Fibroblast of mammary gland (primary cell): ENCODE measurements around the gene SGTA.

Source experiments
- DNase-seq: peaks from one replicate; pipeline ENCODE4 v3.0.0-alpha.2; 2010; ENCODE audit warnings: low read depth
- H3K4me3 ChIP-seq: 2 replicates; pipeline ENCODE4 v1.5.1; 2011; ENCODE audit warnings: low read depth, mild to moderate bottlenecking, low read length, moderate library complexity; ENCODE audit not compliant: control insufficient read depth
- TF ChIP-seq, protein P1 (sequence below): conservative IDR thresholded peaks from 2 replicates; pipeline ENCODE4 v1.5.1; 2011; ENCODE audit warnings: low read depth, low read length, inconsistent platforms; ENCODE audit not compliant: control insufficient read depth, insufficient read depth

The SGTA gene

GRCh38 chr19:2798733-2799132, 15.7 kb upstream of the SGTA start:
- DNase-seq, result peak; percentile 23
- H3K4me3 ChIP-seq, result no peak overlapping the region
- TF ChIP-seq, protein P1, sequence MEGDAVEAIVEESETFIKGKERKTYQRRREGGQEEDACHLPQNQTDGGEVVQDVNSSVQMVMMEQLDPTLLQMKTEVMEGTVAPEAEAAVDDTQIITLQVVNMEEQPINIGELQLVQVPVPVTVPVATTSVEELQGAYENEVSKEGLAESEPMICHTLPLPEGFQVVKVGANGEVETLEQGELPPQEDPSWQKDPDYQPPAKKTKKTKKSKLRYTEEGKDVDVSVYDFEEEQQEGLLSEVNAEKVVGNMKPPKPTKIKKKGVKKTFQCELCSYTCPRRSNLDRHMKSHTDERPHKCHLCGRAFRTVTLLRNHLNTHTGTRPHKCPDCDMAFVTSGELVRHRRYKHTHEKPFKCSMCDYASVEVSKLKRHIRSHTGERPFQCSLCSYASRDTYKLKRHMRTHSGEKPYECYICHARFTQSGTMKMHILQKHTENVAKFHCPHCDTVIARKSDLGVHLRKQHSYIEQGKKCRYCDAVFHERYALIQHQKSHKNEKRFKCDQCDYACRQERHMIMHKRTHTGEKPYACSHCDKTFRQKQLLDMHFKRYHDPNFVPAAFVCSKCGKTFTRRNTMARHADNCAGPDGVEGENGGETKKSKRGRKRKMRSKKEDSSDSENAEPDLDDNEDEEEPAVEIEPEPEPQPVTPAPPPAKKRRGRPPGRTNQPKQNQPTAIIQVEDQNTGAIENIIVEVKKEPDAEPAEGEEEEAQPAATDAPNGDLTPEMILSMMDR, result no peak

DNA sequence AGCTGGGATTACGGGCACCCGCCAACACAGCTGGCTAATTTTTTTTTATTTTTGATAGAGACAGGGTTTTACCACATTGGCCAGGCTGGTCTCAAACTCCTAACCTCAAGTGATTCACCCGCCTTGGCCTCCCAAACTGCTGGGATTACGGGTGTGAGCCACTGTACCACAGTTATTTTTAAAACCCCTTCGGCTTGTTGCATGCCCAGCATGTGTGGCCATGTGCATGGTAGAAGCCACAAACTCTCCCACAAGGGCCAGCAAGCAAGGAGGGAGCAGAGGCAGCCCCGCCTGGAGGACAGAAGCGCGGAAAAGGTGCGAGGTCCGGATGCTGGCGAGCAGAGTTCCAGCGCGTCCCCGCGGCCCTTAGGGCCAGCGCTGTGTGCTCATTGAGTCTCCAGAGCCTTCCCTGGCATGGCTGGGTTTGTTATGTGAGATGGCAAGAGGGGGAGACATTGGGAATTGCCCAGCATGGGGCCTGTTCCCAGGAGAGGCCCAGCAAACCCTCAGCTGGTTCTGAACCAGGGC, 15.1 kb upstream of the SGTA start:
- no peak overlapping the region for H3K4me3 ChIP-seq
- TF ChIP-seq, protein P1, result no peak
- DNase-seq, result no peak

DNA sequence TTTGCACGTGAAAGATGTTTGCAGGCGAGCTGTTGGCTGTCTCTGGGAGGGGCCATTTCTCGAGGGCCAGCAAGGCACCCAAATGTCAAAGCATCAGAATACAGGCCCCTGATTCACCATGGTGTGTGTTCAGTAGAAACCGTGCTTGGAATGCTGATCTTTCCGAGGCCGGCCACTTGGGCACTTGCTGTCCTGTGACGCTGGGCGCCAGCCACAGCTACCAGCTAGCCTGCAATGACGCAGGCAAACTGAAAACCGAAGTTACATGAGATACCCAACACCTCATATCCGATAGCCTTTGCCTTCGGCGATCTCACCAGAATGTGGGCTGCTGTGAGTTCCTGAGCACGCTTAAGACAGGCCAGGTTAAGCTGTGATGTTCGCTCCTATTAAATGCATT, 14.2 kb upstream of the SGTA start:
- no peak overlapping the region for H3K4me3 ChIP-seq
- DNase-seq, result no peak
- TF ChIP-seq, protein P1, result no peak

GRCh38 chr19:2796659-2797266, 13.7 kb upstream of the SGTA start:
- no peak overlapping the region for H3K4me3 ChIP-seq
- no peak for DNase-seq
- TF ChIP-seq, protein P1, result no peak

DNA sequence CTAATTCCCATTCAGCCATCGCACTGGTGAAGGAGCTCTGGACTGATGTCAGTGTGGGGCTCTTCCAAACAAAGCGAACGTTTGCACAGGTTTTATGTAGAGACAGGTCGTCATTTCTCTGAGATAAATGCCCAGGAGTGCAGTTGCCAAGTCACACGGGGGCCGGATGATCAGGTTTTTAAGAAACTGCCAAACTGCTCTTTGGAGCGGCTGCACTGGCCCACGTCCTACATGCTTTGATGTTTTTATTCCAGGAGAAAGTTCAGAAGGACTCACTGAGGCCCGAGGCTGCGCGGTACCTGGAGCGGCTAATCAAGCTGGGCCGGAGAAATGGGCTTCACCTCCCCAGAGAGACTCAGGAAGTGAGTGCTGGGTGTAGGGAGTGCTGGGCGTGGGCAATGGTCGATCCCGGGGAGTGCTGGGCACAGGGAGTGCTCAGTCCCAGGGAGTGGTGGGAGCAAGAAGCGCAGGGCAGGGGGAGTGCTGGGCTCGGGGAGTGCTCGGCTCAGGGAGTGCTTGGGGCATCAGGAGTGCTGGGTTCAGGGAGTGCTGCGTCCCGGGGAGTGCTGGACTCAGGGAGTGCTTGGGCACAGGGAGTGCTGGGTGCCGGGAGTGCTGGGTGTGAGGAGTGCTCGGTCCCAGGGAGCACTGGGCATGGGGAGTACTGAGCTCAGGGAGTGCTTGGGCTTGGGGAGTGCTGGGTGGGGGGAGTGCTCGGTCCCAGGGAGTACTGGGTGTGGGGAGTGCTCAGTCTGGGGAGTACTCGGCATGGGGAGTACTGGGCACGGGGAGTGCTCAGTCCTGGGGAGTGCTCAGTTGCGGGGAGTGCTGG, 13.0 kb upstream of the SGTA start:
- DNase-seq, result no peak
- TF ChIP-seq, protein P1, result no peak

GRCh38 chr19:2793577-2793976, 10.5 kb upstream of the SGTA start:
- H3K4me3 ChIP-seq, result no peak overlapping the region
- TF ChIP-seq, protein P1, result no peak
- no peak for DNase-seq

More for the DNA sequence above, 13.0 kb upstream of the SGTA start:
- H3K4me3 ChIP-seq, result no peak overlapping the region
